DMS153 (cell line): Measurements from ENCODE around the gene FPR3.

Experiments
- DNase-seq: peaks from one replicate; lab custom pipeline; 2025; lab: John Stamatoyannopoulos, UW

FPR3 gene

DNA sequence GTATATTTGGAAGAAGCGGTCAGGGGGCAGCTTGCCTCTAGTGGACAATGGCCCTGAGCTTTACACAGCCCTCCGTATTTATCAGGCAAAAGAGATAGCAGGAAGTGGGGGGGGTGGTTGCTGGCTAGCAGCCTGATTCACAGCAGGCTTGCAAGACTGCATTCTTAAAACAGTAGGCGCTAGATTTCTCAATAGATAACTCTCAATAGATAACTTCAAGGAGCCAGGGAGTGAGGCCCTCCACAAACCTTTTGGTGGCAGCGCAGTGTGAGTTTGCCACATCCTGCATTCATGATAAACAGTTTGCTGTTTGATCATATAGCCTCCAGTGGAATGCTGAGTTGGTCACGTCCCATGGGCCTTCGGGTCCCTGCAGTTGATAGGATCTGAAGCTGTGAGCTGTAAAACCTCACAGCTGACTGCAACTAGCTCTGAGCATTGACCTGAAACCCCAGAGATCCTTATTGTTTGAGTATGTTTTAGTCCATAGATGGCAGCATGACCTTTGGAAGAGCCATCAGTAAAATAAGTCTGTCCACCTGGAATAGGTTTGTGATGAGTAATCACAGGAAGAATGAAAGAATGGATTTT, 12.2 kb downstream of the FPR3 start:
- no peak for DNase-seq

DNA sequence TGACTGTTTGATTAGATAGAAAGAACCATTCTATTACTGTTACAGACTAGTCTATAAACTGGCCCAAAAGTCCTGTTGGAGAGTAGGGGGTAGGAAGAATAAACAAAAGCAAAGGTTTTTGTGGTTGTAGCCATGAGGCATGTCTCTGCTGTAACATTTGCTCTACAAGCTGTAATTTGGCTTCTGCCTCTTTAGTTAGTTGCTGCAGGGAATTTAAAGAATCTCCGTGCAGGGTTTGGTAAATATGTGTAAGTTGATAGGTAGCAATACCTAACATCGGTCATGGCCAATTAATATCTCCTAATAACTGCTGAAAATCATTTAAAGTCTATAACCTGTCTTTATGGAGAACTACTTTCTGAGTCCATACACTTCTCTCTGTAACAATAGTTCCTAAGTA, 13.0 kb downstream of the FPR3 start:
- DNase-seq, result no peak

DNA sequence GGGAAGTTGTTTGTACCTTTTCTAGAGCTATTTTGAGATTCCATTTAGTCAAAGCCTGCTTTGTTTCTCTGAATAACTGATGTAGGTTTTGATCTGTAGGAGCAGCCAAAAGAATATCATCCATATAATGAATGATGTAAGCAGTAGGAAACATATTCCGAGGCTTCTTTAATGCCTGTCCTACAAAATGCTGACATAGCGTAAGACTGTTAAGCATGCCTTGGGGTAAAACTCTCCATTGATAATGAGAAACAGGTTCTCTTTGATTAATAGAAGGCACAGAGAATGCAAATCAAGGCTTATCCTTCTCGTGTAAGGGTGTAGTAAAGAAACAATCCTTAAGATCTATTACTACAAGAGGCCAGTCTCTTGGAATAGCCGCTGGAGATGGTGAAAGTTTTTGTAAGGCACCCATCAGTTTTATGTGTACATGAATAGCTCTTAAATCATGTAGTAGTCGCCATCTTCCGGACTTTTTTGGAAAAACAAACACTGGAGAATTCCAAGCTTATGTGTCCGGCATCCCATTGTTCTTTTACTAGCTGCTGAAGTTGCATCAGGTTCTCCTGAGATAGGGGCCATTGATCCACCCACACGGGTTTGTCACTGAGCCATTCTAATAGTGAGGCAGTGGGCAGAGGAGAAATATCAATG, 13.5 kb downstream of the FPR3 start:
- no peak for DNase-seq

DNA sequence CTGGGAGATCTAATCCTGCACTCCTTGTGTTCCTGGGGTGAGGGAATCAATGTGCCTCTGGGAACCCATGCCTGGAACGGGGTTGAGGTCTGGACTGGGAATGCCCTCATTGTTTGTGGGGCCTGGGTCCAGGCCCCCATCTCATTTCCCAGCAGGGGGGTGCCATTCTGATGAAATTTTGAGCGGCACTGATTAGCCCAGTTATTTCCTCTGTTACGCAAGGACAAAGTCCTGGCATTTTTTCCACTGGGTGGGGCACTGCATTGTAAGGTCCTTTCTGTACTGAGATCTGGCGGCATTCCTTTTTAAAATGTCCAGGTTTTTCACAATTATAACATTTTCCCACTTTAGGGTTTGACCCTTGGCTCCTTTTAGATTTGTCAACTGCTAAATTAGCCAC, 14.8 kb downstream of the FPR3 start:
- DNase-seq, result no peak

DNA sequence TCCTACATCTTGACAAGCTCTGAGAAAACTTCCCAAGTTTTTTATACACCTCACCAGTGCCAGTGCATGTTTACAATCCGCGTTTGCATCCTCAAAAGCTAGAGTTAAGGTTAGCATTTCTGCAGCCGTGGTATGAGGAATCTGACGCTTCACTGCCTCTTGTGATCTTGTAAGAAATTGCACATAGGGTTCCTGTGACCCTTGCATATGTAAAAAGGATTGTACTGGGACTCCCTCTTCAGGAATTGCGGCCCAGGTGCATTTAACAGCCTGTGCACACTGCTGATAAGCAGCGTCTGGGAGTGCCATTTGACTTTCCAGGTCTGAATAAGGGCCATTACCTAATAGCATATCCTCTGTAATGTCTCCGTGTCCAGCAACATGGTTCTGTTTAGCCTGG, 15.3 kb downstream of the FPR3 start:
- DNase-seq, result no peak

DNA sequence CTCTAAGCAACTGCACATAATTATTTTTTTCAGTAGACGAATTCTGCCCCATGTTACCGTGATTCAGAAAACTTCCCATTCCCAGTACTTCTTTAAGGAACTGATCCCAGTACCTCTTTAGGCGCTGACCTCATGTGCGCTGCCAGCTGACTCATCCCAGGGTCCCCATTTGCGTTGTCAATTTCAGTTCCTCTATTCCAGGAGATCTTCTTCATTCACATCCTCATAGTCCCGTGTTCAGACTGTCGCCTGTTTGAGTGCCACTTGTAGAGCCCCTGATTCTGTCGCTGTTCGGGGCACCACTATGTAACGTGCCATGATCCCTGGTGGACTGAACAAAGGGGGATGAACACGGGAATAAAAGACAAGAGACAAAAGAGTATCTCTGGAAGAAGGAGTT, 16.4 kb downstream of the FPR3 start:
- DNase-seq, result no peak

DNA sequence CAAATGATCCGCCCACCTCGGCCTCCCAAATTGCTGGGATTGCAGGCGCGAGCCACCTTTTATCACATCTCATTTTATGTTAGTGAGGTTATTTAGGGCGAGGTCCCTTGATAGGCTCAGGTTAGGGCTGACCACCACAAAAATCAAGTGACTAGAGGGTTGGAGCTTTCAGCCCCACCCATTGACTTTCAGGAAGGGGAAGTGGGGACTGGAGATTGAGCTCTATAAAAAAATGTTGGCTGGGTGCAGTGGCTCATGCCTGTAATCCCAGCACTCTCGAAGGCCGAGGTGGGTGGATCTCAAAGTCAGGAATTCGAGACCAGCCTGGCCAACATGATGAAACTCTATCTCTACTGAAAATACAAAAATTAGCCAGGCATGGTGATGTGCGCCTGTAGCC, 20.1 kb downstream of the FPR3 start:
- no peak for DNase-seq

DNA sequence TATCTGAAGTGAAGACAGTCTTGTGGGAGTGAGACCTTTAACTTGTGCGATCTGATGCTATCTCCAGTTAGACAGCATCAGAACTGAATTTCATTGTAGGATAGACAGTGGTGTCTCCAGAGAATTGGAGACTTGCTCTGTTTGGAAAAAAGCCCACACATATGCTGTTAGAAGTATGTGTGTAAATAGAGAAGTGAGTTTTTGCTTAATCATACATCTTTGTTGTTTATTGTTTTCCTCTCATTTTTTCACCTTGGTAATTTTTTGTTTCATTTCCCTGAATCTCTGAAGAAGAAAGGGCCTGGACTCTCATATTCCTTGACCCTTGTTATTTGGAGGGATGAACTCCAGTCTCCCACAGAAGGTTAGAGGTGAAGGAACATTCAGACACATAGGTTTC, 21.8 kb downstream of the FPR3 start:
- DNase-seq, result no peak

DNA sequence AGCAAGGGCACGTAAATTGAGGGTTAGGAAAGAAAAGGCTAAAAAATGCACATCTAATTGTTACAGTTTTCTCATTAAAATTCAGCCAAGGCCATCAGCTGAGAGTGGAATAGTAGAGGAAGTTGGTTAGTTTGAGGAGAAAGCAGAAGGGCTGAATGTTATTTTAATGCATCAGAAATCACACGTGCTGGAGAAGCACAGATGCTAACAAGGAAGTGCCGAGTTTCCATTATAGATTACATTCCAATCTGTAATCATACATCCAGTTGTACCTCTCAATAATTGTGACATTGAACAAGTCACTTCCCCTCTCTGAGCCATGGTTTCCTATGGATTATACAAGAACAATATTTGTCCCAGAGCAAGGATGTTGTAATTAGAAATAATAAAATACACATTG, 25.1 kb downstream of the FPR3 start:
- no peak for DNase-seq

DNA sequence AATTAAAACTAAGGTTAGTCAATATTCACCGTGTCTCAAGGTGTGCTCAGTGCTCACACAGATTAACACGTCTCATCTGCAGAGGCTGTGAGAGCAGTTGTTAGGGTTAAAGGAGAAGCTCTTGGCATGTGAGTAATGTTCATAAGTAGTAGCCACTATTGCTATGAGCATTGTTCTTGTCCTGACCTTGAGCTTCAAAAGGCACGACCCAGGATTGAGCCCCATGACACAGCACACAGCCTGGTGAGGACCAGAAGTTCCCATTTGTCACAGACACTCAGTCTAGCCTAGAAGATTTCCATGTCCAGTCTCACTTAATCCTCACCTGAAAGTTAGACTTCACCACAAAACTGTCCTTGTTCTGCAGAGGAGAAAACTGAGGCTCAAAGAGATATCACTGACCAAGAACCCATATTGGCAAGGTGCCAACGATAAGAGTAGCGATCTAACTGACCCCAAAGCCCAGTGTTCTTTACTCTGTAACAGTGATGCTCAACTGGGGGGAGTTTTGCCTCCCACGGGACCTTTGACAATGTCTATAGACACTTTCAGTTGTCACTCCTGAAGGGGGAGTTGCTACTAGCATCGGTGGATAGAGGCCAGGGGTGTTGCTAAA, 26.0 kb downstream of the FPR3 start:
- no peak for DNase-seq

DNA sequence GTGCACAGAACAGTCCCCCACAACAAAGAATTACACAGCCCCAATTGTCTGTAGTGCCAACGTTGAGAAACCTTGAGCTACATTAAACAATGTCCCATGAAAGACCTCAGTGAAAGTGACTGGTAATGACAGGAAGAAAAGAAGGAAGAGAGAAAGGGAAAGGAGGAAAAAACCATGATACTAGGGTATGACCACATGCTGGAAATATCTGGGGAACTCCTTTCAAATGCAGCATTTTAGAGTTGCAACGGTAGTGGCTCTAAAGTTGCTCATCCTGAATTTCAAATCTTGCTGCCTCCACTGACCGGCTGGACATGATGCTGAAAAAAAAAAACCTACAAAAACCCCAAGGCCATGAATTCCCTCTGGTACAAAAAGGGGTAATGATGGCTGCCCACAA, 26.5 kb downstream of the FPR3 start:
- DNase-seq, result no peak

DNA sequence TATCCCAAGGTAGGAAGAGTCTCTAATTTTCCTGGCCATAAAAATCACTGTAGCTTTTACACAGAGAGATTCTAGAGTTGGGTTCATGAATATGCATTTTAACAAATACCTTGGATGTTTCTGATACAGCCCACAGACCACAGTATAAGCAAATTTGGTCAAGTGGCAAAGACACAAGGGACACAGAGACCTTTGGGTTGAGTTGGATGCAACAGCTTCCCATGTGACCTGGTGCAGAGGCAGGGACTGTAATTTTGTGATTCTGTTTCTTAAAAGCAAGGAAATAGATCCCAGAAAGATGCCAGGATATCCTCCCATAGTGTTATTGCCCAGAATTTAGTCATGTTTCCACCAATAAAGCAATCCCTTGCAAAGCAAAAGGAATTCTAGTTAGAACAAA, 27.0 kb downstream of the FPR3 start:
- DNase-seq, result no peak

DNA sequence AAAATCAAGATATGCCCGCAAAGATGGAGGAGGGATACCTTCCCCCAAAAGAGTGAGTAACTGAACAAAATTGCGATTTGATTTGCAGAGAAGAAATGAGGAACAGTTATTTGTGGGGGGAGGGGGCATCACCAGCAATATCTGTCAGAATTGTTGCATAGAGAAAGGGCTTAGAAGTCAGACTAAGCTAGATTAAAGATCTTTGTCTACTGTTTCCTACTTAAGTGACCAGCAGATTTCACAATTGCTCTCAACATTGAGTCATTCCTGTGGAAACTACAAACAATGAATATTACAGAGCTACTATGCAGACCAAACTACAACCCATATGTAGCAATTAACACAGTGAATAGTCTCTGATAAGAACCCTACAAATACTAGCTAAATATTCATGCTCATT, 27.4 kb downstream of the FPR3 start:
- no peak for DNase-seq

DNA sequence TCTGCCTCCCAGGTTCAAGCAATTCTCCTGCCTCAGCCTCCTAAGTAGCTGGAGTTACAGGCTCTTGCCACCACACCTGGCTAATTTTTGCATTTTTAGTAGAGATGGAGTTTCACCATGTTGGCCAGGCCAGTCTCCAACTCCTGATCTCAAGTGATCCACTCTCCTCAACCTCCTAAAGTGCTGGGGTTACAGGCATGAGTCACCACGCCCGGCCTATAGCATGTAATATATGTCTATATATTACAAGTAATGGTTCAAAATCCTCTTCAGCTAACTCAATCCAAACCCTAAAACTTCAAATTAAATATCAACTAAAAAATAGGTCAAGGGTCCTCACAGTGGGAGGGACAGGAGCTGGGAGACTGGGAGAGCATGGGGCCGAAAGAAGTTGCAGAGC, 28.0 kb downstream of the FPR3 start:
- no peak for DNase-seq

DNA sequence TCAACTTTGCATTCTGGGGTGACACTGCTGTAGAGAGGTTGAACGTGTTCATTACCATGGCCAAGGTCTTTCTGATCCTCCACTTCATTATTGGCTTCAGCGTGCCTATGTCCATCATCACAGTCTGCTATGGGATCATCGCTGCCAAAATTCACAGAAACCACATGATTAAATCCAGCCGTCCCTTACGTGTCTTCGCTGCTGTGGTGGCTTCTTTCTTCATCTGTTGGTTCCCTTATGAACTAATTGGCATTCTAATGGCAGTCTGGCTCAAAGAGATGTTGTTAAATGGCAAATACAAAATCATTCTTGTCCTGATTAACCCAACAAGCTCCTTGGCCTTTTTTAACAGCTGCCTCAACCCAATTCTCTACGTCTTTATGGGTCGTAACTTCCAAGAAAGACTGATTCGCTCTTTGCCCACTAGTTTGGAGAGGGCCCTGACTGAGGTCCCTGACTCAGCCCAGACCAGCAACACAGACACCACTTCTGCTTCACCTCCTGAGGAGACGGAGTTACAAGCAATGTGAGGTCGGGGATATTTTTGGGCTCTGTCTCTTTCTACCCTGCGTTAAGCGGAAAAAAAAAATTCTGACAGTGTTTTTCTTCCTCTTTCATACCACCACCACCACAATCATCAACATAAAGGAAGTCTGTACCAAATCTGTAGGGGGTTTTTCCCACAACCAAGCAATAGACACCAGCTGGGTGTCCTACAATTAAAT, 29.5 kb downstream of the FPR3 start:
- DNase-seq, result no peak

DNA sequence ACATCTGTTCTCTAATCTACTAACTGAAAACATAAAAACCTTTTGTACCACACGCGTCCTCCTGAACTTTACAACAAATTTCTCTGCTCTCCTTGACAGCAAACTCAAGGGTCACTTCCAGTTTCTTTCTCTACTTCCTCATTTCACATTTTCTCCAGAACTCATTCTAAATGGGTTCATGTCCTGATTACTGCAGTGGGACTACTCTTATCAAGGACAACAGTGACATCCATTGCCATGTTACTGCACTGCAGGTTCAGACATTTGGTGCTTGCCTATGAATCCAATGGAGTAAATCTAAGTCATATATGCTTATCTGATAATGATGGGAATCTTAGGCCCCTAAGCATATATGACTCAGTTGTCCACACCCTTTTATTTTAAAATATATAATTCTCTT, 35.3 kb downstream of the FPR3 start:
- no peak for DNase-seq

DNA sequence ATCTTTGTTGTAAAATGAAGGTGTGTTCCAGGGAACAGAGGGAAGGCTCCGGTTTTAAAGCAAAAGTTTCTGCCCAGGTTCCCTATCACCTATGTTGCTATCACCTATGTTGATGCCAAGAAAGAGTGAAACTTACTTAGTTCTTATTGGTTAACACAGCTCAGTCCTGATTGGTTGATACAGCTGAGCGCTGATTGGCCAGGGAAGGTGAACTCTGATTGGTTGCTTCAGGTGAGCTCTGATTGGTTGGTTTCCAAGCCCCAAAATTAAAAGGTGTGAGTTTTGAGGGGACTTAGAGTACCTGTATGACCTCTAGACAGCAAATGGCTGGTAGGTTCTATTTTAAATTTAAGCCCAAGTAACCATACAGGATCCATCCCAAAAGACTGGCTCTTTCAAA, 42.2 kb downstream of the FPR3 start:
- DNase-seq, result no peak

DNA sequence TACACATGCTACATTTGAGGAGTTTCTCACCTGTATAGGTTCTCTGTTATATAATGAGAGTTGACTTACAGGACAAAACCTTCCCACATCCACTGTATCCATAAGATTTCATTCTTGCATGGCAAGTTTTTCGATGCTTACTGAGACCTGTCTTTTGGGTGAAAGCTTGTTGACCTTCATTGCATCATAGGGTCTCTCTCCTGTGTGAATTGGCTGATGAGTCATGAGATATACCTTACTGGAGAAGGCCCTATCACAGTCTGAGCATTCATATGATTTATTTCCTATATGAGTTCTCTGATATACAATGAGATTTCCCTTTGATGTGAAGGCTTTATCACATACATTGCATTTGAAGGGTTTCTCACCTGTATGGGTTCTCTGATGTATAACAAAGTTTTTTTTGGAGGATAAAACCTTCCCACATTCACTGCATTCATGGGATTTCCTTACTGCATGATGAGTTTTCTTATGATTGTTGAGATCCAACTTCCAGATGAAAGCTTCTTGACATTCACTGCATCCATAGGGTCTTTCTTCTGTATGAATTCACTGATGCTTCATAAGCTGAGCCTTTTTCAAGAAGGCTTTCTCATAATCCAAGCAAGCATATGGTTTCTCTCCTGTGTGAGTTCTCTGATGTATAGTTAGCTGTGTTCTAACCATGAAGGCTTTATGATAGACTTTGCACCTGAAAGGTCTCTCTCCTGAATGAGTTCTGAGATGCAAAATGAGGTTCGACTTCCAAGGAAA, 67.1 kb downstream of the FPR3 start:
- DNase-seq, result no peak

DNA sequence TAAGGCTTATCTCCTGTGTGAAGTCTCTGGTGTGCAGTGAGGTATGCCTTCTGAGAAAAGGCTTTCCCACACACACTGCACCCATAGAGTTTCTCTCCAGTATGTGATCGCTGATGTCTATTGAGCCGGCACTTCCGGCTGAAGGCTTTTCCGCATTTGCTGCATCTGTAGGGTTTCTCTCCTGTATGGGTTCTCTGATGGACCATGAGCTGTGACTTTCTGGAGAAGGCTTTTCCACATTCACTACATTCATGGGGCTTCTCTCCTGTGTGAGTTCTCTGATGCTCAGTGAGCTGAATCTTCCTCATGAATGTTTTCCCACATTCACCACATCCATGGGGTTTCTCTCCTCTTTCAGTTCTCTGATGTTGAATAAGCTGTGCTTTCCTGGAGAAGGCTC, 78.1 kb downstream of the FPR3 start:
- DNase-seq, result no peak
